SK-N-MC (cell line): ENCODE measurements around the gene FGFR3.

Experiments
- EZH2 ChIP-seq: fragments of 200-600 bp; sonication (generic); IDR thresholded peaks from one replicate; pipeline ENCODE4 v1.6.1; 2017; ENCODE audit warnings: antibody characterized with exemption
- FOXP2 ChIP-seq: optimal IDR thresholded peaks from 2 replicates; pipeline ENCODE3; 2011; ENCODE audit warnings: mild to moderate bottlenecking, moderate library complexity; ENCODE audit not compliant: insufficient read depth; ENCODE audit errors: extremely low read length, control extremely low read depth
- POLR2AphosphoS5 ChIP-seq: IDR thresholded peaks from 2 replicates; pipeline ENCODE4 v1.6.1; 2012; ENCODE audit warnings: mild to moderate bottlenecking, low read depth, low read length, borderline replicate concordance

DNA sequence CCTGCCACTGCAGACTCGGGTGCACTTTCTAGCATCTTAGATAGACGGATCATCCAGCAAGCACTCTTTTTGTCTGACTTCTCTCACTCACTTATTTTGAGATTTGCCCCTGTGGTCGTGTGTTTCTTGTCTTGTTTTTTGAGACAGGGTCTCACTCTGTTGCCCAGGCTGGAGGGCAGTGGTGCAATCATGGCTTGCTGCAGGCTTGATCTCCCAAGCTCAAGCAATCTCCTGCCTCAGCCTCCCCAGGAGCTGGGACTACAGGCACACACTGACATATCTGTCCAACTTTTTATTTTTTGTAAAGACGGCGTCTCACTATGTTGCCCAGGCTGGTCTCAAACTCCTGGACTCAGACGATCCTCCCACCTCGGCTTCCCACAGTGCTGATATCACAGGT is 26.7 kb downstream of the FGFR3 start:
- no peak for TF ChIP-seq EZH2
- no peak for TF ChIP-seq POLR2AphosphoS5
- no peak for TF ChIP-seq FOXP2
